Endothelial cell of umbilical vein (primary cell): Measurements from ENCODE around the gene PRKAG2. TPM values are rescaled to one million over a fixed set of nuclear protein-coding genes. Genes with fewer than 3 reads are reported as not detected.

Source experiments
- BruUV-seq: library from RNA; stranded (reverse); fragments of 400-500 nt; replicated peaks from 2 replicates; lab custom pipeline; 2021; lab: Mats Ljungman, UMichigan
- CTCF ChIA-PET: fragments of 300-600, 350-600 bp; sonication (Branson Sonifier 250); formaldehyde crosslinking; loops from one replicate; lab custom pipeline; 2021; ENCODE audit warnings: antibody characterized with exemption, inconsistent platforms; lab: Charles Lee
- POLR2A ChIA-PET: fragments of 300-600, 350-600 bp; sonication (Branson Sonifier 250); formaldehyde crosslinking; loops from one replicate; lab custom pipeline; 2021; ENCODE audit warnings: antibody characterized with exemption, inconsistent platforms; lab: Charles Lee
- DNase-seq: peaks from one replicate; pipeline ENCODE4 v3.0.0-alpha.2; 2011; ENCODE audit warnings: low read depth, low spot score
- FAIRE-seq: peaks from 2 replicates; lab custom pipeline; 2011; peaks lifted over from hg19 to GRCh38; lab: Jason Lieb, UNC
- H2AFZ ChIP-seq: 2 replicates; pipeline ENCODE4 v1.6.0; 2012; ENCODE audit warnings: low read depth, low read length, control low read depth, inconsistent platforms
- H3K27ac ChIP-seq: 2 replicates; pipeline ENCODE4 v1.5.1; 2011; ENCODE audit warnings: low read depth, mild to moderate bottlenecking, control low read depth, low read length, moderate library complexity; ENCODE audit not compliant: insufficient read depth
- H3K27me3 ChIP-seq, 2 experiments: 2 replicates each; pipeline versions ENCODE4 v1.6.0 to v1.6.1; 2011; ENCODE audit warnings: low read length in 2 of 2, mixed read lengths in 1 of 2; ENCODE audit not compliant: control insufficient read depth in 2 of 2, insufficient read depth in 2 of 2
- H3K36me3 ChIP-seq, 2 experiments: 2 replicates in 1 of 2; 3 replicates in 1 of 2; pipeline ENCODE4 v1.5.1; 2011; ENCODE audit warnings: low read length in 2 of 2, mild to moderate bottlenecking in 1 of 2, moderate library complexity in 1 of 2; ENCODE audit not compliant: control insufficient read depth in 2 of 2, insufficient read depth in 2 of 2; ENCODE audit errors: extremely low read depth in 1 of 2
- H3K4me1 ChIP-seq: 3 replicates; pipeline ENCODE4 v1.5.1; 2011; ENCODE audit warnings: mild to moderate bottlenecking, low read length; ENCODE audit not compliant: control insufficient read depth, insufficient read depth; ENCODE audit errors: extremely low read depth
- H3K4me2 ChIP-seq: 2 replicates; pipeline ENCODE4 v1.6.1; 2011; ENCODE audit warnings: low read length, control low read depth, mixed read lengths; ENCODE audit not compliant: insufficient read depth
- H3K4me3 ChIP-seq, 3 experiments: fragments of 200-600 bp in 1 of 3; sonication (generic), shearing (Covaris generic) in 1 of 3; replicated peaks in 1 of 3; 2 replicates each; pipeline ENCODE4 v1.5.1; 2011 to 2016; ENCODE audit warnings: control low read depth in 3 of 3, low read length in 3 of 3, mild to moderate bottlenecking in 2 of 3, inconsistent platforms in 1 of 3, low read depth in 1 of 3, moderate library complexity in 1 of 3; ENCODE audit not compliant: insufficient read depth in 1 of 3
- H3K79me2 ChIP-seq: 2 replicates; pipeline ENCODE4 v1.6.0; 2012; ENCODE audit warnings: low read length, inconsistent platforms; ENCODE audit not compliant: control insufficient read depth, insufficient read depth
- H3K9ac ChIP-seq: replicated peaks from 2 replicates; pipeline ENCODE3; 2011; ENCODE audit warnings: low read length, control low read depth; ENCODE audit not compliant: insufficient read depth; ENCODE audit errors: extremely low read depth
- H3K9me1 ChIP-seq: replicated peaks from 3 replicates; pipeline ENCODE4 v1.6.0; 2011; ENCODE audit warnings: mild to moderate bottlenecking, low read length; ENCODE audit not compliant: control insufficient read depth, insufficient read depth; ENCODE audit errors: extremely low read depth
- H3K9me3 ChIP-seq: replicated peaks from 2 replicates; pipeline ENCODE4 v1.5.1; 2012; ENCODE audit warnings: low read length, inconsistent platforms; ENCODE audit not compliant: control insufficient read depth, insufficient read depth
- H4K20me1 ChIP-seq: replicated peaks from 2 replicates; pipeline ENCODE3; 2011; ENCODE audit warnings: mild to moderate bottlenecking, low read length; ENCODE audit not compliant: control insufficient read depth, insufficient read depth; ENCODE audit errors: extremely low read depth
- FOS ChIP-seq: IDR thresholded peaks from 2 replicates; pipeline ENCODE4 v1.6.1; 2011; ENCODE audit warnings: mild to moderate bottlenecking, low read length, moderate library complexity, borderline replicate concordance; ENCODE audit not compliant: insufficient read depth
- MYC ChIP-seq: IDR thresholded peaks from one replicate; pipeline ENCODE4 v1.6.1; 2011; ENCODE audit warnings: mild to moderate bottlenecking, low read depth, low read length
- POLR2A ChIP-seq: IDR thresholded peaks from 2 replicates; pipeline ENCODE4 v1.6.1; 2012; ENCODE audit warnings: low read depth, mild to moderate bottlenecking, control low read depth, low read length
- POLR2AphosphoS5 ChIP-seq: IDR thresholded peaks from 2 replicates; pipeline ENCODE4 v1.6.1; 2012; ENCODE audit warnings: low read depth, mild to moderate bottlenecking, control low read depth, low read length, moderate library complexity; ENCODE audit not compliant: insufficient read depth
- dilution Hi-C: fragments of 300-500 bp; cut with MboI; formaldehyde crosslinking; loops from one replicate; pipeline ENCODE4 v1.15.0; 2019; ENCODE audit warnings: low sequenced_read_pairs; ENCODE audit not compliant: extremely low pct_ligation_motif_present
- intact Hi-C: fragments of 100-400 bp; cut with micrococcal nuclease; formaldehyde crosslinking; loops from one replicate; pipeline ENCODE4 v1.10.0; 2022
- polyA plus RNA-seq, 4 experiments: library from polyadenylated mRNA; depleted of rRNA in 3 of 4; stranded (reverse) in 3 of 4; unstranded in 1 of 4; fragments of >200 nt; gene quantifications; 2 replicates each; pipeline versions ENCODE4 v1.2.1 to v1.2.3, GENCODE V29; 2011 to 2012; ENCODE audit warnings: missing spikeins in 1 of 4
- total RNA-seq: library from RNA; stranded (reverse); gene quantifications from 2 replicates; pipeline ENCODE4 v1.2.3, GENCODE V29; 2021
- TF ChIP-seq, protein P1 (sequence below): IDR thresholded peaks from 2 replicates; pipeline ENCODE4 v1.6.1; 2011; ENCODE audit not compliant: insufficient read depth, insufficient read length

PRKAG2 gene
- total and polyA plus RNA-seq, 2 donors (not counting 3 experiments of a cell fraction or from before 2014, with no cell fraction given), result 19.3 to 51.5 TPM

DNA sequence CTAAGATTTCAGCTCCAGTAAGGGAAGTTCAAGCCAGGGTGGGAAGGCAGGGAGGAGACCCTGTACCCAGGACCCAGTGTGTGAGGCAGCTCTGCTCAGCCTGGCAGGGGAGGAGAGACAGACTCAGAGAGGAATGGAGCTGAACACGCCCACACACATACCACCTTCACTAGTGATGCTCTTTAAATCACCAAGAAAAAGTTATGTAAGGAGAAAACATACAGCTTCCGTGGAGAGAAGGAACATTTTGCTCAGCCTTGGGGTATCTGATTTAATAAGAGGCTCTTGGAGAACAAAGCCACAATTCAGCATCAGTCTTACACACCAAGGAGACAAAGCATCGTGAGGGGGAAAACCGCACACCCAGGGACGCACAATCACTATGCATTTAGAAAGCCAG lies 62.9 kb downstream of the PRKAG2 start:
- H3K27ac ChIP-seq, result no peak overlapping the region
- H3K36me3 ChIP-seq, result no peaks in the 10 kb centered on the region
- dilution Hi-C loops, result no loop called here
- no peak overlapping the region for H3K9ac ChIP-seq
- ChIA-PET CTCF (no interaction called here), POLR2A (no interaction called here)
- no peaks in the 10 kb centered on the region for H4K20me1 ChIP-seq
- H3K4me3 ChIP-seq, result no peak overlapping the region
- FAIRE-seq (no peak), DNase-seq (no peak)
- H3K4me1 ChIP-seq, result no peaks in the 10 kb centered on the region
- intact Hi-C loops, result no loop called here
- H3K4me2 ChIP-seq, result no peak overlapping the region
- BruUV-seq, result no TSS peak
- TF ChIP-seq POLR2AphosphoS5 (no peak), MYC (no peak), FOS (no peak)
- TF ChIP-seq, protein P1, sequence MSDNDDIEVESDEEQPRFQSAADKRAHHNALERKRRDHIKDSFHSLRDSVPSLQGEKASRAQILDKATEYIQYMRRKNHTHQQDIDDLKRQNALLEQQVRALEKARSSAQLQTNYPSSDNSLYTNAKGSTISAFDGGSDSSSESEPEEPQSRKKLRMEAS, result no peak
- H2AFZ ChIP-seq, result no peak overlapping the region
- H3K9me1 ChIP-seq, result no peaks in the 10 kb centered on the region
- no peaks in the 10 kb centered on the region for H3K27me3 ChIP-seq
- H3K9me3 ChIP-seq, result no peaks in the 10 kb centered on the region
- H3K79me2 ChIP-seq, result no peaks in the 10 kb centered on the region

DNA sequence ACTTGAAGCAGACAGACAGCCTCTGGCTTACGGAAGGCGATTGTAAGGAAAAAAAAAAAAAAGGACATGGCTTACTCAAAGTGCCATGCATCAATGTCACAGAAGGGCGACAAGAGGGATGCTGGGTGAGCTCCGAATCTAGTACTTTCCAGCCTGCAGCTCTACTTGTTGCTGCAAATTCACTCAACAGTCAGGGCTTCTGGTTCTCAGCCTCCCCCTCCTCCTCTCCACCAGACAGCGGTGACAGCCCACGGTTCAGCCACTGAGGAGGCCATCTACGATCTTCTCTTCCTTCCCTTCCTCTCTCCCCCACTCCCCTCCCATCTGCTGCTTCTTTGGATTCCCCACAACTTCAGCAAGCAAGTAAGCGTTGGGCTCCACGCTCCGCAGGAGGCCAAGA lies 63.5 kb downstream of the PRKAG2 start:
- DNase-seq (no peak), FAIRE-seq (no peak)
- H3K9me1 ChIP-seq, result no peaks in the 10 kb centered on the region
- intact Hi-C loops, result no loop called here
- TF ChIP-seq MYC (no peak), POLR2A (no peak), POLR2AphosphoS5 (no peak)
- ChIA-PET CTCF (no interaction called here), POLR2A (no interaction called here)
- no TSS peak for BruUV-seq
- no peaks in the 10 kb centered on the region for H4K20me1 ChIP-seq
- no peak overlapping the region for H3K27ac ChIP-seq
- no peaks in the 10 kb centered on the region for H3K4me1 ChIP-seq
- no peaks in the 10 kb centered on the region for H3K27me3 ChIP-seq
- no peaks in the 10 kb centered on the region for H3K36me3 ChIP-seq
- H3K4me2 ChIP-seq, result no peak overlapping the region
- H3K79me2 ChIP-seq, result no peaks in the 10 kb centered on the region
- no peak overlapping the region for H3K9ac ChIP-seq
- no peak overlapping the region for H2AFZ ChIP-seq
- no peaks in the 10 kb centered on the region for H3K9me3 ChIP-seq
- H3K4me3 ChIP-seq, result no peak overlapping the region
- dilution Hi-C loops, result no loop called here
